COLO668 (cell line): Measurements from ENCODE around the gene RIBC2.

ENCODE experiments used
- DNase-seq: peaks from one replicate; lab custom pipeline; 2025; ENCODE audit not compliant: unreplicated experiment; lab: John Stamatoyannopoulos, UW

The RIBC2 gene

GRCh38 chr22:45470871-45471270 is 57.4 kb downstream of the RIBC2 start:
- no peak for DNase-seq

DNA sequence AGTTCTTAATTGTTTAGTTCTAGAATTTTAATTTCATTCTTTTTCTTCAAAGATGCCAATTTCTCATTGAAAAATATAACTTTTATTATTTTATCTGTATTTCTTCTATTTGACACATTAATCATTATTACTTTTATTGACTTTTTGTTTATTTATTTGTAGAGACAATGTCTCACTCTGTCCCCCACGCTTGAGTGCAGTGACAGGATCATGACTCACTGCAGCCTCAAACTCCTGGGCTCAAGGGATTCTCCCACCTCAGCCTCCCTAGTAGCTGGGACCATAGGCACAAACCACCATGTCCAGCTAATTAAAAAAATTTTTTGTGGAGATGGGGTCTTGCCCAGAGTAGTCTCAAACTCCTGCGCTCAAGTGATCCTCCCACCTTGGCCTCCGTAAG is 58.9 kb downstream of the RIBC2 start:
- DNase-seq, result no peak

GRCh38 chr22:45473626-45474237 is 60.2 kb downstream of the RIBC2 start:
- DNase-seq, result no peak

DNA sequence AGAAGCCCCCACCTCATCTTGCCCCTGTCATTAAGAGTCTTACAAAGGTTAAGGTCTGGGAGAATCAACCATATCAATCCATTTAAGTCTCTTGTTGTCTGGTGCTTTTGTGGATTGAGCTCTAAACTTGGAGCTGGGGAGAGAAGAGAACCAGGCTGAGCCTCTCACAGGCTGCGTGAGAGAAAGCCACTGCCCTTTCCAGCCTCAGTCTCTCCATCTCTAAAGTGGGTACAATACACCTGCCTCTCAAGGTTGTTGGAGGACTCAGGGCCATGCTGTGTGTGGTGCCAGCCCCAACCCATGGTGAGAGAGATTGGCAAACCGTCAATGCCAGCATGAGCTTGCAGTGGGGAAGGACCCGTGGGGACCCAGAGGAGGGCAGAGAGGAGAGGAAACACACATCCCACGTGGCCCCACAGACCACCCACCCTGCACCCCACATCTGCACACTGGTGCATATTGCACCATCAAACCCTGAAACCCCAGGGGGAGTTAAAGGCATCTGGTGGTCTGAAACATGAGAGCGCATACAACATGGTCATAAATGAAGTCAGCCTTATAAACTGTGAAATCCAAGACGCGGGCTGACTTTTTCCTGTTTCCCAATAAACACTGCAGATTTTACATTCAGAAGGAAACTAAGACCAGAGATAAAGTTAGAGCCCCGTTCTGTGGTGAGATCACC is 61.7 kb downstream of the RIBC2 start:
- no peak for DNase-seq

GRCh38 chr22:45475851-45476514 is 62.5 kb downstream of the RIBC2 start:
- DNase-seq, result no peak

GRCh38 chr22:45476814-45477213 is 63.3 kb downstream of the RIBC2 start:
- DNase-seq, result no peak

- DNase-seq, result no peak
These were observed 64.0 kb downstream of the RIBC2 start for GRCh38 chr22:45477366-45478107.

GRCh38 chr22:45478108-45478771 is 64.7 kb downstream of the RIBC2 start:
- no peak for DNase-seq

DNA sequence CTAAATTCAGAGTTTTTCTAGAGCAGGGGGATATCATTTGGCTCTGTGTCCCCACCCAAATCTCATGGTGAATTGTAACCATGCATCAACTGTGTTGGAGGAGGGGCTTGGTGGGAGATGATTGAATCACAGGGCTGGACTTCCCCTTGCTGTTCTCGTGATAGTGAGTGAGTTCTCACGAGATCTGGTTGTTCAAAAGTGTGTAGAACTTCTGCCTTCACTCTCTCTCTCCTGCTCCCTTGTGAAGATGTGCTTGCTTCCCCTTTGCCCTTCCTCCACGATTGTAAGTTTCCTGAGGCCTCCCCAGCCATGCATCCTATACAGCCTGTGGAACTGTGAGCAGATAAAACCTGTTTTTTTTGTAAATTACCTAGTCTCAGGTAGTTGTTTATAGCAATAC is 67.2 kb downstream of the RIBC2 start:
- DNase-seq, result no peak

- no peak for DNase-seq
These were observed 68.2 kb downstream of the RIBC2 start for GRCh38 chr22:45481661-45482060.
